IMR-90 (cell line): ENCODE results near the gene GABRA4. TPM values are rescaled to one million over a fixed set of nuclear protein-coding genes. Genes with fewer than 3 reads are reported as not detected.

Experiments used
- ATAC-seq: fragments of 200-7000 bp; cut with Tn5 transposase; 2 replicates; pipeline ENCODE4 v1.9.1; 2020; ENCODE audit warnings: low read depth, mild to moderate bottlenecking, moderate library complexity
- BruUV-seq: library from RNA; stranded (reverse); fragments of 400-500 nt; replicated peaks from 2 replicates; lab custom pipeline; 2021; lab: Mats Ljungman, UMichigan
- CTCF ChIA-PET: fragments of 300-600 bp; formaldehyde crosslinking; extraction: SDS; loops from one replicate; lab custom pipeline; 2021; ENCODE audit warnings: antibody characterized with exemption; lab: Yijun Ruan, JAX
- POLR2A ChIA-PET: fragments of 300-600 bp; sonication (Branson Sonifier 250); formaldehyde crosslinking; loops from one replicate; lab custom pipeline; 2022; ENCODE audit warnings: antibody characterized with exemption; ENCODE audit not compliant: unreplicated experiment; lab: Charles Lee
- DNase-seq: peaks from one replicate; pipeline ENCODE4 v3.0.0; 2013
- H2AFZ ChIP-seq: replicated peaks from 2 replicates; pipeline ENCODE3; 2013; ENCODE audit warnings: low read length, mild to moderate bottlenecking; ENCODE audit not compliant: poor library complexity
- H2AK5ac ChIP-seq: 2 replicates; pipeline ENCODE4 v1.6.1; 2013; ENCODE audit warnings: low read depth, low read length, inconsistent platforms
- H2AK9ac ChIP-seq: replicated peaks from 2 replicates; pipeline ENCODE3; 2013; ENCODE audit warnings: mild to moderate bottlenecking, low read depth, low read length, moderate library complexity; ENCODE audit not compliant: poor library complexity
- H2BK120ac ChIP-seq: 2 replicates; pipeline ENCODE4 v1.6.1; 2013; ENCODE audit warnings: low read depth, low read length, inconsistent platforms
- H2BK15ac ChIP-seq: 3 replicates; pipeline ENCODE4 v1.6.1; 2013; ENCODE audit warnings: low read depth, low read length, inconsistent platforms
- H2BK20ac ChIP-seq: 2 replicates; pipeline ENCODE4 v1.6.1; 2013; ENCODE audit warnings: low read depth, mild to moderate bottlenecking, inconsistent platforms, low read length, moderate library complexity
- H2BK5ac ChIP-seq: 2 replicates; pipeline ENCODE4 v1.6.1; 2013; ENCODE audit warnings: mild to moderate bottlenecking, low read depth, low read length, inconsistent platforms; ENCODE audit not compliant: poor library complexity, severe bottlenecking
- H3K14ac ChIP-seq: replicated peaks from 2 replicates; pipeline ENCODE4 v1.6.1; 2013; ENCODE audit warnings: low read depth, low read length, inconsistent platforms
- H3K18ac ChIP-seq: 2 replicates; pipeline ENCODE4 v1.6.1; 2013; ENCODE audit warnings: low read depth, low read length, control low read depth
- H3K23ac ChIP-seq: 2 replicates; pipeline ENCODE4 v1.6.1; 2013; ENCODE audit warnings: low read depth, low read length, inconsistent platforms
- H3K27ac ChIP-seq: 2 replicates; pipeline ENCODE4 v1.5.1; 2013; ENCODE audit warnings: mild to moderate bottlenecking, control low read depth, low read length; ENCODE audit not compliant: insufficient read depth
- H3K27me3 ChIP-seq: 2 replicates; pipeline ENCODE4 v1.6.1; 2013; ENCODE audit warnings: low read length; ENCODE audit not compliant: control insufficient read depth, insufficient read depth
- H3K36me3 ChIP-seq: 2 replicates; pipeline ENCODE4 v1.6.1; 2013; ENCODE audit warnings: low read length, mixed read lengths; ENCODE audit not compliant: control insufficient read depth, insufficient read depth
- H3K4ac ChIP-seq: 2 replicates; pipeline ENCODE4 v1.6.1; 2013; ENCODE audit warnings: low read depth, low read length, inconsistent platforms
- H3K4me1 ChIP-seq: 2 replicates; pipeline ENCODE4 v1.6.1; 2013; ENCODE audit warnings: low read length, mixed read lengths; ENCODE audit not compliant: control insufficient read depth, insufficient read depth
- H3K4me2 ChIP-seq: 2 replicates; pipeline ENCODE4 v1.6.1; 2013; ENCODE audit warnings: low read depth, mild to moderate bottlenecking, control low read depth, low read length, moderate library complexity
- H3K4me3 ChIP-seq: 2 replicates; pipeline ENCODE4 v1.5.1; 2013; ENCODE audit warnings: low read depth, mild to moderate bottlenecking, control low read depth, low read length, moderate library complexity; ENCODE audit not compliant: insufficient read depth
- H3K56ac ChIP-seq: 2 replicates; pipeline ENCODE4 v1.6.1; 2013; ENCODE audit warnings: low read length, inconsistent platforms; ENCODE audit not compliant: insufficient read depth; ENCODE audit errors: extremely low read depth
- H3K79me1 ChIP-seq, 2 experiments: 2 replicates each; pipeline ENCODE4 v1.6.1; 2013; ENCODE audit warnings: low read length in 2 of 2, inconsistent platforms in 1 of 2, low read depth in 1 of 2
- H3K9ac ChIP-seq: 2 replicates; pipeline ENCODE4 v1.6.1; 2013; ENCODE audit warnings: low read depth, low read length, control low read depth
- H3K9me1 ChIP-seq: 2 replicates; pipeline ENCODE4 v1.6.1; 2013; ENCODE audit warnings: low read length, inconsistent platforms; ENCODE audit not compliant: insufficient read depth
- H3K9me3 ChIP-seq: 2 replicates; pipeline ENCODE4 v1.6.1; 2013; ENCODE audit warnings: low read length; ENCODE audit not compliant: control insufficient read depth, insufficient read depth
- H4K20me1 ChIP-seq: 2 replicates; pipeline ENCODE4 v1.6.1; 2013; ENCODE audit warnings: low read length, inconsistent platforms; ENCODE audit not compliant: insufficient read depth
- H4K5ac ChIP-seq: 2 replicates; pipeline ENCODE4 v1.6.1; 2013; ENCODE audit warnings: mild to moderate bottlenecking, low read depth, low read length, control low read depth
- H4K8ac ChIP-seq, 2 experiments: 2 replicates each; pipeline ENCODE4 v1.6.1; 2013; ENCODE audit warnings: low read depth in 2 of 2, low read length in 2 of 2, control low read depth in 1 of 2, inconsistent platforms in 1 of 2
- H4K91ac ChIP-seq: 2 replicates; pipeline ENCODE4 v1.6.1; 2013; ENCODE audit warnings: low read depth, low read length, inconsistent platforms; ENCODE audit not compliant: insufficient read depth
- BHLHE40 ChIP-seq: fragments of 150-350 bp; IDR thresholded peaks from 2 replicates; pipeline ENCODE4 v1.6.1; 2016; ENCODE audit warnings: mild to moderate bottlenecking, low read depth, low read length
- CEBPB ChIP-seq: IDR thresholded peaks from 2 replicates; pipeline ENCODE4 v1.6.1; 2012; ENCODE audit warnings: low read depth, low read length, improper control_type of control experiment
- CHD1 ChIP-seq: IDR thresholded peaks from 2 replicates; pipeline ENCODE4 v1.6.1; 2012; ENCODE audit warnings: low read depth, low read length, improper control_type of control experiment
- FOS ChIP-seq: fragments of 150-350 bp; IDR thresholded peaks from 2 replicates; pipeline ENCODE4 v1.6.1; 2016; ENCODE audit warnings: low read depth, low read length
- MAFK ChIP-seq: IDR thresholded peaks from 2 replicates; pipeline ENCODE4 v1.6.1; 2012; ENCODE audit warnings: low read depth, low read length, improper control_type of control experiment
- MAZ ChIP-seq: IDR thresholded peaks from 2 replicates; pipeline ENCODE4 v1.6.1; 2012; ENCODE audit warnings: low read depth, mild to moderate bottlenecking, low read length, improper control_type of control experiment, moderate library complexity, borderline replicate concordance
- MXI1 ChIP-seq: IDR thresholded peaks from 2 replicates; pipeline ENCODE4 v1.6.1; 2012; ENCODE audit warnings: low read depth, mild to moderate bottlenecking, low read length, moderate library complexity, borderline replicate concordance
- NFE2L2 ChIP-seq: fragments of 150-350 bp; IDR thresholded peaks from 2 replicates; pipeline ENCODE4 v1.6.1; 2016; ENCODE audit warnings: low read depth, mild to moderate bottlenecking, low read length
- POLR2A ChIP-seq: IDR thresholded peaks from 2 replicates; pipeline ENCODE4 v1.6.1; 2012; ENCODE audit warnings: mild to moderate bottlenecking, low read depth, low read length
- RAD21 ChIP-seq: IDR thresholded peaks from 2 replicates; pipeline ENCODE4 v1.6.1; 2012; ENCODE audit warnings: low read length, improper control_type of control experiment
- RCOR1 ChIP-seq: IDR thresholded peaks from 2 replicates; pipeline ENCODE4 v1.6.1; 2012; ENCODE audit warnings: mild to moderate bottlenecking, low read length, improper control_type of control experiment; ENCODE audit not compliant: insufficient replicate concordance
- RFX5 ChIP-seq: IDR thresholded peaks from 2 replicates; pipeline ENCODE4 v1.8.0; 2012; ENCODE audit warnings: low read depth, mild to moderate bottlenecking, low read length, moderate library complexity
- SMC3 ChIP-seq: fragments of 150-350 bp; IDR thresholded peaks from 2 replicates; pipeline ENCODE4 v1.6.1; 2016; ENCODE audit warnings: low read depth, mild to moderate bottlenecking, antibody characterized with exemption, low read length, moderate library complexity
- WGBS, 2 experiments: methylation state at CpG; one replicate each; pipeline versions ENCODE4 v1.1.5 to v1.1.7; 2013; ENCODE audit warnings: missing lambda C conversion rate in 2 of 2; ENCODE audit not compliant: insufficient read length in 1 of 2; ENCODE audit errors: extremely low coverage in 2 of 2; 5-methylcytosine and 5-hydroxymethylcytosine counted together
- dilution Hi-C: fragments of 300-500 bp; cut with HindIII; formaldehyde crosslinking; loops from one replicate; pipeline ENCODE4 v1.14.3; 2018; ENCODE audit warnings: low sequenced_read_pairs; ENCODE audit not compliant: unreplicated experiment
- in situ Hi-C: fragments of 300-500 bp; cut with MboI; formaldehyde crosslinking; loops from 3 replicates; pipeline ENCODE4 v1.14.3; 2019; ENCODE audit warnings: low sequenced_read_pairs, inconsistent platforms, mixed read lengths
- intact Hi-C: fragments of 100-400 bp; cut with micrococcal nuclease; formaldehyde crosslinking; loops from 2 replicates; pipeline ENCODE4 v1.10.0; 2022
- polyA plus RNA-seq, 3 experiments: library from polyadenylated mRNA; depleted of rRNA; stranded (reverse); fragments of >200 nt; gene quantifications; 2 replicates each; pipeline ENCODE4 v1.2.3, GENCODE V29; 2012; ENCODE audit warnings: low replicate concordance in 1 of 3
- total RNA-seq: library from RNA; depleted of rRNA; stranded (reverse); fragments of >200 nt; gene quantifications from 2 replicates; pipeline ENCODE4 v1.2.3, GENCODE V29; 2012
- TF ChIP-seq, protein P1 (sequence below): fragments of 150-350 bp; IDR thresholded peaks from 2 replicates; pipeline ENCODE4 v1.6.1; 2016; ENCODE audit warnings: low read depth, mild to moderate bottlenecking, low read length, moderate library complexity, borderline replicate concordance
- TF ChIP-seq, protein P2 (sequence below): fragments of 150-350 bp; IDR thresholded peaks from 2 replicates; pipeline ENCODE4 v1.6.1; 2017; ENCODE audit warnings: mild to moderate bottlenecking, antibody characterized with exemption, low read length, low read depth
- TF ChIP-seq, protein P3 (sequence below): conservative IDR thresholded peaks from 2 replicates; pipeline ENCODE4 v1.5.1; 2012; ENCODE audit warnings: mild to moderate bottlenecking, low read depth, low read length, improper control_type of control experiment

The GABRA4 gene
- total and polyA plus RNA-seq, 2 of the 4 experiments (the other 2 are of a cell fraction), result 1.1 to 1.8 TPM

DNA sequence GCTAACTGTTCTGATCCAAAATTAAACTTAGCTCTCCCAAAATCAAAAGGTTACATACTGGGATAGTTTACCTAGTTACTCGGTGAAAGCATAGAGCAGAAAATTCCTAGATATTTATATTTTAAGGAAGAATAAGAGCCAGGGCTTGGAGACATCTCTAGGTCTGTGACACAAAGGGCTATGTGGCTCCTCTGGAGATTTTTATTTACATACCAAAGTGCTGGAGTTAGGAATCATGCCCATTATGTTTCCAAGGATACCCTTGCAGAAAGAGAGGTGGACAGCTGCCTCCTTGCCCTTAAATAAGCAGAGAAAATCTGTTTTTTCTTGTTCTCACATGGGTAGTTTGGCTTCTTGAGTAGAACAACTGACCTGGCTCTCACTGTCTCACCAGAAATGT, 93.3 kb downstream of the GABRA4 start:
- no peaks in the 10 kb centered on the region; the same call in 1 of the 2 replicates for H3K27me3 ChIP-seq
- no peaks in the 10 kb centered on the region for H3K9me1 ChIP-seq
- H4K91ac ChIP-seq, result no peak overlapping the region
- H4K5ac ChIP-seq, result no peak overlapping the region
- H2BK20ac ChIP-seq, result no peak overlapping the region
- H2AK9ac ChIP-seq, result no peak overlapping the region
- no peak overlapping the region for H3K27ac ChIP-seq
- TF ChIP-seq BHLHE40, result no peak
- no peak for TF ChIP-seq CEBPB
- TF ChIP-seq, protein P1, sequence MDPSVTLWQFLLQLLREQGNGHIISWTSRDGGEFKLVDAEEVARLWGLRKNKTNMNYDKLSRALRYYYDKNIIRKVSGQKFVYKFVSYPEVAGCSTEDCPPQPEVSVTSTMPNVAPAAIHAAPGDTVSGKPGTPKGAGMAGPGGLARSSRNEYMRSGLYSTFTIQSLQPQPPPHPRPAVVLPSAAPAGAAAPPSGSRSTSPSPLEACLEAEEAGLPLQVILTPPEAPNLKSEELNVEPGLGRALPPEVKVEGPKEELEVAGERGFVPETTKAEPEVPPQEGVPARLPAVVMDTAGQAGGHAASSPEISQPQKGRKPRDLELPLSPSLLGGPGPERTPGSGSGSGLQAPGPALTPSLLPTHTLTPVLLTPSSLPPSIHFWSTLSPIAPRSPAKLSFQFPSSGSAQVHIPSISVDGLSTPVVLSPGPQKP, result no peak
- TF ChIP-seq, protein P2, sequence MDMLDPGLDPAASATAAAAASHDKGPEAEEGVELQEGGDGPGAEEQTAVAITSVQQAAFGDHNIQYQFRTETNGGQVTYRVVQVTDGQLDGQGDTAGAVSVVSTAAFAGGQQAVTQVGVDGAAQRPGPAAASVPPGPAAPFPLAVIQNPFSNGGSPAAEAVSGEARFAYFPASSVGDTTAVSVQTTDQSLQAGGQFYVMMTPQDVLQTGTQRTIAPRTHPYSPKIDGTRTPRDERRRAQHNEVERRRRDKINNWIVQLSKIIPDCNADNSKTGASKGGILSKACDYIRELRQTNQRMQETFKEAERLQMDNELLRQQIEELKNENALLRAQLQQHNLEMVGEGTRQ, result no peak
- TF ChIP-seq SMC3, result no peak
- no peak for TF ChIP-seq MXI1
- TF ChIP-seq RCOR1, result no peak
- no peak for TF ChIP-seq RAD21
- TF ChIP-seq NFE2L2, result no peak
- no peak for TF ChIP-seq RFX5
- no peak for TF ChIP-seq POLR2A
- TF ChIP-seq MAZ, result no peak
- TF ChIP-seq FOS, result no peak
- no peak for TF ChIP-seq MAFK
- TF ChIP-seq, protein P3, sequence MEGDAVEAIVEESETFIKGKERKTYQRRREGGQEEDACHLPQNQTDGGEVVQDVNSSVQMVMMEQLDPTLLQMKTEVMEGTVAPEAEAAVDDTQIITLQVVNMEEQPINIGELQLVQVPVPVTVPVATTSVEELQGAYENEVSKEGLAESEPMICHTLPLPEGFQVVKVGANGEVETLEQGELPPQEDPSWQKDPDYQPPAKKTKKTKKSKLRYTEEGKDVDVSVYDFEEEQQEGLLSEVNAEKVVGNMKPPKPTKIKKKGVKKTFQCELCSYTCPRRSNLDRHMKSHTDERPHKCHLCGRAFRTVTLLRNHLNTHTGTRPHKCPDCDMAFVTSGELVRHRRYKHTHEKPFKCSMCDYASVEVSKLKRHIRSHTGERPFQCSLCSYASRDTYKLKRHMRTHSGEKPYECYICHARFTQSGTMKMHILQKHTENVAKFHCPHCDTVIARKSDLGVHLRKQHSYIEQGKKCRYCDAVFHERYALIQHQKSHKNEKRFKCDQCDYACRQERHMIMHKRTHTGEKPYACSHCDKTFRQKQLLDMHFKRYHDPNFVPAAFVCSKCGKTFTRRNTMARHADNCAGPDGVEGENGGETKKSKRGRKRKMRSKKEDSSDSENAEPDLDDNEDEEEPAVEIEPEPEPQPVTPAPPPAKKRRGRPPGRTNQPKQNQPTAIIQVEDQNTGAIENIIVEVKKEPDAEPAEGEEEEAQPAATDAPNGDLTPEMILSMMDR, result no peak
- TF ChIP-seq CHD1, result no peak
- ChIA-PET CTCF (no interaction called here), POLR2A (no interaction called here)
- H3K9me3 ChIP-seq, result no peaks in the 10 kb centered on the region
- WGBS, 2 experiments, result no CpG with 5 or more reads among the region's 1 CpG
- no peak overlapping the region for H3K4ac ChIP-seq
- H3K36me3 ChIP-seq, result no peaks in the 10 kb centered on the region
- ATAC-seq, result no peak; the same call in 1 of the 2 replicates
- H3K23ac ChIP-seq, result no peak overlapping the region
- H3K4me1 ChIP-seq, result no peaks in the 10 kb centered on the region
- H2AFZ ChIP-seq, result no peak overlapping the region
- H3K4me2 ChIP-seq, result no peak overlapping the region
- H3K56ac ChIP-seq, result no peak overlapping the region
- in situ Hi-C loops, result no loop called here
- no peak overlapping the region for H2BK5ac ChIP-seq
- H2AK5ac ChIP-seq, result no peak overlapping the region
- H3K4me3 ChIP-seq, result no peak overlapping the region
- H3K79me1 ChIP-seq, result no peaks in the 10 kb centered on the region
- DNase-seq, result no peak
- no peak overlapping the region for H3K18ac ChIP-seq
- H3K14ac ChIP-seq, result no peak overlapping the region
- no peak overlapping the region for H2BK15ac ChIP-seq
- H2BK120ac ChIP-seq, result no peak overlapping the region
- no peak overlapping the region for H3K9ac ChIP-seq
- dilution Hi-C loops, result no loop called here
- no TSS peak for BruUV-seq
- H4K8ac ChIP-seq, result no peak overlapping the region
- intact Hi-C loops, result no loop called here
- no peaks in the 10 kb centered on the region for H4K20me1 ChIP-seq
